GM12865 (cell line): ENCODE results near the gene ERCC6L.
A peak's percentile ranks its signal among the peaks of the same experiment; 100 is the strongest.

Experiments used
- DNase-seq: peaks from one replicate; pipeline ENCODE4 v3.0.0; 2010; ENCODE audit warnings: low read depth
- H3K4me3 ChIP-seq: 2 replicates; pipeline ENCODE4 v1.5.1; 2011; ENCODE audit warnings: mild to moderate bottlenecking, low read depth, low read length, control low read depth
- TF ChIP-seq, protein P1 (sequence below): IDR thresholded peaks from 2 replicates; pipeline ENCODE4 v1.5.1; 2011; ENCODE audit warnings: low read length, control low read depth, low read depth, inconsistent platforms; ENCODE audit not compliant: insufficient read depth; ENCODE audit errors: missing control alignments

The ERCC6L gene

DNA sequence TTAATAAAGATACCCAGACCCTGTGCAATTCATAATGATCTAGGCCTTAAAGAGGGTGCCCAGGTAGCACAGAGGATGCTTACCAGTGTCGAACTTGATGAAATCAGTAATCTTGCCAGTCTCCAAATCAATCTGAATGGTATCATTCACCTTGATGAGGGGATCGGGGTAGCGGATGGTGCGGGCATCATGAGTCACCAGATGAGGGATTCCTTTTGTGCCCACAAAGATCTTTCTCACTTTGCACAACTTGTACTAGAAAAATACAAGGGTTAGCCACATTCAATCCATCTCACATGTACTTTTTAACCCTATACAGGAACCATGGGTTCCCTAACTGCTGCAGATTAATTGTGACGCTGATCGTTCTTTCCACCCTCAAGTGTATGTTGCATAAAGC lies 34.9 kb upstream of the ERCC6L start:
- H3K4me3 ChIP-seq: peak overlapping the region; percentile 90; the same call in 1 of the 2 replicates
- TF ChIP-seq, protein P1, sequence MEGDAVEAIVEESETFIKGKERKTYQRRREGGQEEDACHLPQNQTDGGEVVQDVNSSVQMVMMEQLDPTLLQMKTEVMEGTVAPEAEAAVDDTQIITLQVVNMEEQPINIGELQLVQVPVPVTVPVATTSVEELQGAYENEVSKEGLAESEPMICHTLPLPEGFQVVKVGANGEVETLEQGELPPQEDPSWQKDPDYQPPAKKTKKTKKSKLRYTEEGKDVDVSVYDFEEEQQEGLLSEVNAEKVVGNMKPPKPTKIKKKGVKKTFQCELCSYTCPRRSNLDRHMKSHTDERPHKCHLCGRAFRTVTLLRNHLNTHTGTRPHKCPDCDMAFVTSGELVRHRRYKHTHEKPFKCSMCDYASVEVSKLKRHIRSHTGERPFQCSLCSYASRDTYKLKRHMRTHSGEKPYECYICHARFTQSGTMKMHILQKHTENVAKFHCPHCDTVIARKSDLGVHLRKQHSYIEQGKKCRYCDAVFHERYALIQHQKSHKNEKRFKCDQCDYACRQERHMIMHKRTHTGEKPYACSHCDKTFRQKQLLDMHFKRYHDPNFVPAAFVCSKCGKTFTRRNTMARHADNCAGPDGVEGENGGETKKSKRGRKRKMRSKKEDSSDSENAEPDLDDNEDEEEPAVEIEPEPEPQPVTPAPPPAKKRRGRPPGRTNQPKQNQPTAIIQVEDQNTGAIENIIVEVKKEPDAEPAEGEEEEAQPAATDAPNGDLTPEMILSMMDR: no peak
- no peak for DNase-seq

DNA sequence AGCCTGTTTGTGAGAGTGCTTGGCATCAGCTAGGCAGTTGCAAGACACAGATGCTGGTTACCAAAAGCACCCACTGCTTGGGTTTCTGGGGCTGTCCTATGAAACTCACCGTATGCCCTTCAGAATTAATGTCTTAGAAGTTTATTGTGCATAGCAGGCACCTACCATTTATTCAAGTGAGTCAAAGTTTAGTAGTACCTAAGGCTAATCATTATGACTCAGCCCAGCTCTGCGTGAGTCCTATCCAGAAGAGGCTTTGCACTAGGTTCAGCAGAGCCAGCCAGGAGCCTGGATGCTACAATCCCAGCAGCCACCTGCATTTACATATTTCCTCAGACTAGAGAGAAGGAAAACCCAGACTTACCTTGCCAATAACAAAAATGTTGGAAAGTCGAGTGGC lies 34.0 kb upstream of the ERCC6L start:
- TF ChIP-seq, protein P1: no peak
- no peak overlapping the region for H3K4me3 ChIP-seq
- DNase-seq: no peak

DNA sequence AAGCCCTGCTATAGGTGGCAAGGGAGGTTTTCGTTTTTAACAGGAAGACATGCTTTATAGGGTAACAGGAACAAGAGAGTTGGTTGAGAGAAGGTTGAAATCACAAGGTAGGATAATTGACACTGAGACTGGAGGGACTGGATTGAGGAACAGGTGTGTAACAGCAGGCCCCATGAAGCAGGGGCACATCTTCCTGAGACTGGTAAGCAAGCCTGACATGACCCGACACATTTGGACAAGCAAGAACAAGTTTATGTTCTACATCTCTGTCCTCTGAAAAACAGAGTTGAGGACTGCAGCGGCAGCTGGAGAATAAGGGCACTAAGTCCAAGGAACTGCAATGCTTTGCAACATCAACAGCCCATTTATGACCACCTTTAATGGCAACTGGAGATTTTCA lies 33.0 kb upstream of the ERCC6L start:
- H3K4me3 ChIP-seq: no peak overlapping the region
- TF ChIP-seq, protein P1: no peak
- no peak for DNase-seq

DNA sequence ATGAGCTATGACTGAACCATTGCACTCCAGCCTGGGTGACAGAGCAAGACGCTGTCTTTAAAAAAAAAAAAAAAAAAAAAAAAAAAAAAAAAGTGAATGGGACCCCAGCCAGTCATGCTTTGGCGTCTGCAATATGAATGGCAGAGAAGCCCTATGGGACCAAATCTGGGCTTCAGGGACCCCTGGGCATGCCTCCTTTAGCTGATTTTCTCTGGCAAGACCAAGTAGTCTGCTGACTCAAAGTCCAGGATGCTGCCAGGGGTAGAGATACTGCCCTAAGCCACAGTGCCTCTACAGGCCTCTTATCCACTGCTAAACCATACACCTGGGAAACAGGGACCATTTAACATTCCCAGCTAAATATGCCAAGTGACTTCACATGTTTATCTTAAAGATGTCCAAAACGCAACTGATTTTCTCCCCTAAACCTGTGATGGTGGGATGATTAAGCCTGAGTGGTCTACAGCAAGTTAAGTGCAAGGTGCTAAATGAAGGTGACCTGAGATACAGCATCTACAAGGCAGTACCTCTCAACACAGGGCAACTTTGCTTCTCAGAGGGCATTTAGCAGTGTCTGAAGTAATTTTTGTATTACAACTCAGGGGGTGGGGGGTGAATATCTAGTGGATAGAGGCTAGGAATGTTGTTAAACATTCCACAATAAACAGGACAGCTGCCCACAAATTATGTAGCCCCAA lies 32.4 kb upstream of the ERCC6L start:
- H3K4me3 ChIP-seq: no peak overlapping the region
- DNase-seq: no peak
- TF ChIP-seq, protein P1: no peak

DNA sequence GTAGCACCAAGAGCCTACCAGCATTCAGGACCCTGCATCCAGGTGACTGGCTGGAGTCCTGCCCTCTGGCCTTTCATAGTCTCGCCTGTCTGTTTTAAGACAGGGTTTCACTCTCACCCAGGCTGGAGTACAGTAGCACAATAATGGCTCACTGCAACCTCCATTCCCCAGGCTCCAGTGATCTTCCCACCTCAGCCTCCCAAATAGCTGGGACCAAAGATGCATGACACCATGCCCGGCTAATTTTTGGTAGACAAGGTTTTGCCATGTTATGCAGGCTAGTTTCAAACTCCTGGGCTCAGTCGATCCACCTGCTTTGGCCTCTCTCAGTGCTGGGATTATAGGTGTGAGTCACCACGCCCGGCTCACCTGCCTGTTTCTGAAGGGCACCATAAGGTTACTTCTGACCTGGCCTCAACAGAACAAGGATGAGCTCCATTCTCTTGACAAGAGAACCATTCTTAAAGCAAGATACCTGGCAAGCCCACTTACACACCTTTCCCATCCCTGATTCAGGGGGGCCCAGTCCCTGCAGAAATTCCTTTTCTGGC lies 31.6 kb upstream of the ERCC6L start:
- TF ChIP-seq, protein P1: no peak
- DNase-seq: no peak
- H3K4me3 ChIP-seq: no peak overlapping the region

DNA sequence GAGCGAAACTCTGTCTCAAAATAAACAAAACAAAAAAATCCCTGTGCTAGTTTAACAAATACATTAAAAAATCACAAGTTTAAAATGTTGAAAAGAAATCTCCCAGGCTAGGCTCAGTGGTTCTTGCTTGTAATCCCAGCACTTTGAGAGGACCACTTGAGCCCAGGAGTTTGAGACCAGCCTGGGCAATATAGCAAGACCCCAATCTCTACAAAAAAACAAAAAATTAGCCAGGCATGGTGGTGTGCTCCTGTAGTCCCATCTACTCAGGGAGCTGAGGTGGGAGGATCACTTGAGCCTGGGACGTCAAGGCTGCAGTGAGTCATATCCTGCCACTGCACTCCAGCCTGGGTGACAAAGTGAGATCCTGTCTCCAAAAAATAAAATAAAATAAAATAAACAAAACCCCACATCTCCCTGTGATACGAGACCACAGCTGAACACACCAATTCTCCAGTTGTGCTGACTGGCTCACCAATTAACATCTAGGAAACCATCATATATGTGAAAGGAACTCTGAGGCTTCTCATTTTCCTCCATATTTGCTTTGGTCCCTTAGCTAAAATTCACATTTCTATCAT lies 30.9 kb upstream of the ERCC6L start:
- TF ChIP-seq, protein P1: no peak
- H3K4me3 ChIP-seq: no peak overlapping the region

More for the DNA sequence above, 30.9 kb upstream of the ERCC6L start:
- no peak for DNase-seq
